Fibroblast of lung (primary cell): ENCODE measurements around the gene ZDHHC11. TPM values are rescaled to one million over a fixed set of nuclear protein-coding genes. Genes with fewer than 3 reads are reported as not detected.
"Not testable (repeated sequence)": the region's sequence is repeated elsewhere in the genome, so short reads cannot be mapped to it uniquely, and the experiment has no call there.

Experiments
- DNase-seq, 2 donors: peaks; one replicate each; pipeline versions ENCODE4 v3.0.0 to v3.0.0-alpha.2; 2010; ENCODE audit warnings: low read depth in 2 of 2
- H2AFZ ChIP-seq: 2 replicates; pipeline ENCODE4 v1.5.1; 2012; ENCODE audit warnings: low read length, control low read depth, inconsistent platforms
- H3K27ac ChIP-seq: 2 replicates; pipeline ENCODE4 v1.5.1; 2011; ENCODE audit warnings: low read length, control low read depth; ENCODE audit not compliant: insufficient read depth
- H3K27me3 ChIP-seq: 2 replicates; pipeline ENCODE4 v1.5.1; 2011; ENCODE audit warnings: mild to moderate bottlenecking, low read length; ENCODE audit not compliant: control insufficient read depth, insufficient read depth
- H3K36me3 ChIP-seq: 2 replicates; pipeline ENCODE4 v1.5.1; 2011; ENCODE audit warnings: low read length; ENCODE audit not compliant: control insufficient read depth, insufficient read depth
- H3K4me1 ChIP-seq: 2 replicates; pipeline ENCODE4 v1.5.1; 2011; ENCODE audit warnings: low read length; ENCODE audit not compliant: control insufficient read depth, insufficient read depth; ENCODE audit errors: extremely low read depth
- H3K4me2 ChIP-seq: 2 replicates; pipeline ENCODE4 v1.5.1; 2011; ENCODE audit warnings: low read length, control low read depth; ENCODE audit not compliant: insufficient read depth; ENCODE audit errors: extremely low read depth
- H3K4me3 ChIP-seq, 4 experiments: fragments of 200-600 bp in 1 of 4; sonication (generic) in 1 of 4; replicated peaks in 1 of 4; 2 replicates each; pipeline ENCODE4 v1.5.1; 2011 to 2016; ENCODE audit warnings: low read length in 4 of 4, low read depth in 3 of 4, mild to moderate bottlenecking in 3 of 4, control low read depth in 2 of 4, inconsistent platforms in 1 of 4, mixed read lengths in 1 of 4; ENCODE audit not compliant: insufficient read depth in 1 of 4; ENCODE audit errors: control extremely low read depth in 1 of 4
- H3K79me2 ChIP-seq: 2 replicates; pipeline ENCODE4 v1.5.1; 2012; ENCODE audit warnings: mild to moderate bottlenecking, low read length, inconsistent platforms; ENCODE audit not compliant: control insufficient read depth, insufficient read depth
- H3K9ac ChIP-seq: 2 replicates; pipeline ENCODE4 v1.5.1; 2011; ENCODE audit warnings: mild to moderate bottlenecking, low read length, control low read depth; ENCODE audit not compliant: insufficient read depth
- H3K9me3 ChIP-seq: 2 replicates; pipeline ENCODE4 v1.5.1; 2012; ENCODE audit warnings: low read depth, low read length; ENCODE audit not compliant: control insufficient read depth, insufficient read depth
- H4K20me1 ChIP-seq: 2 replicates; pipeline ENCODE4 v1.5.1; 2011; ENCODE audit warnings: low read length; ENCODE audit not compliant: control insufficient read depth, insufficient read depth; ENCODE audit errors: extremely low read depth
- EZH2 ChIP-seq: IDR thresholded peaks from 2 replicates; pipeline ENCODE4 v1.5.1; 2012; ENCODE audit warnings: low read length, control low read depth, mild to moderate bottlenecking; ENCODE audit errors: missing control alignments
- polyA plus RNA-seq, 2 donors: library from polyadenylated mRNA; depleted of rRNA in 1 of 2; stranded (reverse) in 1 of 2; unstranded in 1 of 2; fragments of >200 nt; gene quantifications; 2 replicates each; pipeline ENCODE4 v1.2.1, GENCODE V29; 2011 to 2012; ENCODE audit warnings: missing spikeins in 1 of 2
- total RNA-seq: library from RNA; depleted of rRNA; stranded (reverse); fragments of >200 nt; gene quantifications from 2 replicates; pipeline ENCODE4 v1.2.1, GENCODE V29; 2014
- TF ChIP-seq, protein P1 (sequence below), 2 donors: IDR thresholded peaks in 1 of 2; conservative IDR thresholded peaks in 1 of 2; 1 replicate in 1 of 2; 2 replicates in 1 of 2; pipeline ENCODE4 v1.5.1; 2011 to 2012; ENCODE audit warnings: low read length in 2 of 2, control low read depth in 1 of 2, inconsistent platforms in 1 of 2, low read depth in 1 of 2, mild to moderate bottlenecking in 1 of 2

Gene ZDHHC11
- total and polyA plus RNA-seq, 2 donors (not counting 1 experiment from before 2014, with no cell fraction given): 0.23 to 2.5 TPM

DNA sequence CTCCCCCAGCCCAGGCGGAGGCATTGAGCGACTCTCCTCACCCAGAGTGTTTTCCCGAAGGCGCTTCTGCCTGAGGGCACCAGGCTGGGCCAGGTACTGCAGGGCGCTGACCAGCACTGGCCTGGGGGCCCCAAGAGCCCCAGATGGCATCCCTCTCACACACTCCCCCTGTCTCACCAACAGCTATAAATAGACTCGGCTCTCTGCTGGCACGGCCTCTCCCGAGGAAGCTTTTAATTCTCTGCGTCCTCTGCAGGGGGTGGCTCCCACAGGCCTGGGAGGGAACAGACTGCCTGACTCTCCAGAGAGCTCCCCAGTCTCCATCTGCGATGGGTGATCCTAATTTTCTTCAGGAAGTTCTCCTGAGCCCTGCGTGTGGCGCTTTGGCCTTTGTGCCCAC, 68.4 kb downstream of the ZDHHC11 start:
- not testable (repeated sequence) for H2AFZ ChIP-seq, H3K9me3 ChIP-seq, DNase-seq, H3K79me2 ChIP-seq, H4K20me1 ChIP-seq, H3K4me2 ChIP-seq, H3K27me3 ChIP-seq, H3K27ac ChIP-seq, H3K4me3 ChIP-seq, H3K9ac ChIP-seq, H3K36me3 ChIP-seq, H3K4me1 ChIP-seq

DNA sequence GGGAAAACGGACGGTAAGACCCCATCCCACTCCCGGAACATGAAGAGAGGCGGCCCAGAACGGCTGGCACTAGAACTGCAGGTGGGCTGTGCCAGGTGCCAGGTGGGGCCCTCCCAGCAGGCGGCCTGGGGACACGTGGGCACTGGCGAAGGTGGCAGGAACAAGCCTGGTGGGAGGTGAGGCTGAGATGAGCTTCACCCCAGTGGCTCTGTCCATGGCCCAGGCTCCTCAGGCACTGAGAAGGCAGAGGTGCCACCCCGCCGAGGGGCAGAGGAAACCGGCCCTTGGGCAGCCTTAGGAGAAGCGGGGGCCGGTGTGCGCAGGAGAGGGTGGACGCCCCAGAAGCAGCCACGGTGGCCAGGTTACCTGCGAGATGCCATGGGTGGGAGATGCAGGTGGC, 70.2 kb downstream of the ZDHHC11 start:
- H3K27ac ChIP-seq, DNase-seq, H3K27me3 ChIP-seq, H3K36me3 ChIP-seq, H3K79me2 ChIP-seq, H3K9ac ChIP-seq, H2AFZ ChIP-seq, H3K4me1 ChIP-seq, H3K9me3 ChIP-seq, H3K4me2 ChIP-seq, H3K4me3 ChIP-seq, H4K20me1 ChIP-seq: not testable (repeated sequence)

DNA sequence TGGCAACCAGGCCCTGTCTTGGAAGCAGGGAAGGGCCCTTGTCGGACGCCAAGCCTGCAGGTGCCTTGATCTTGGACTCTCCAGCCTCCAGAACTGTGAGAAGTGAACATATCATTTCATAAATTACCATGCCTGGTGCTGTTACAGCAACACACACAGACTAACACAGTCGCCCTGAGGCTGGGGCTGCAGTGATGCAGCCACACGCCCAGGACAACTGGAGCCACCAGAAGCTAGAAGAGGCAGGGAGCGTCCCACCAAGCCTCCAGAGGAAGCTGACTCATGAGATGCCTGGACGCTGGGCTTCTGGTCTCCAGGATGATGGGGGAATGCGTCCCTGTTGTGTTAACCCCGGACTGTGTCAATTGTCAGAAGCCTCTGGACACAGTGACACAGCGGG, 71.8 kb downstream of the ZDHHC11 start:
- not testable (repeated sequence) for H3K9ac ChIP-seq, H3K27me3 ChIP-seq, H3K9me3 ChIP-seq, H3K4me1 ChIP-seq, H3K4me2 ChIP-seq, H3K79me2 ChIP-seq, H3K36me3 ChIP-seq, H3K27ac ChIP-seq, H2AFZ ChIP-seq, H3K4me3 ChIP-seq, DNase-seq, H4K20me1 ChIP-seq

DNA sequence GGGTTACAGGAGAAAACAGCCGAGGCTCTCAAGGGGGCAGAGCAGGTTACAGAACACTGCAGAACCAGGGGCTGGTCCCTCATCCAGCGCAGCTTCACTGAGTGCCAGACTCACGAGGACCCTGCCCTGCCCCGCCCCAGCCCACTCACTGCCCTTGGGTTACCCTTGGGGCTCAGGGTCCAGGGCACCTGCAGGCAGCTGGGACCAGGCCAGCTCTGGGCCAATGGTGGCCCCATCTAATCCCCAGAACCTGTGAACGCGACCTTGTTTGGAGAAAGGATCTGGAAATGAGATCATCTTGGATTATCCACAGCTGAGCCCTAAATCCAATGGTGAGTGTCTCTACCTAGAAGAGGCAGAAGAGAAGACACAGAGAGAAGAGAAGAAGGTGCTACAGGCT, 72.4 kb downstream of the ZDHHC11 start:
- DNase-seq, H3K79me2 ChIP-seq, H3K4me1 ChIP-seq, H3K4me2 ChIP-seq, H3K27ac ChIP-seq, H3K9me3 ChIP-seq, H3K4me3 ChIP-seq, H3K9ac ChIP-seq, H2AFZ ChIP-seq, H3K27me3 ChIP-seq, H4K20me1 ChIP-seq, H3K36me3 ChIP-seq: not testable (repeated sequence)

DNA sequence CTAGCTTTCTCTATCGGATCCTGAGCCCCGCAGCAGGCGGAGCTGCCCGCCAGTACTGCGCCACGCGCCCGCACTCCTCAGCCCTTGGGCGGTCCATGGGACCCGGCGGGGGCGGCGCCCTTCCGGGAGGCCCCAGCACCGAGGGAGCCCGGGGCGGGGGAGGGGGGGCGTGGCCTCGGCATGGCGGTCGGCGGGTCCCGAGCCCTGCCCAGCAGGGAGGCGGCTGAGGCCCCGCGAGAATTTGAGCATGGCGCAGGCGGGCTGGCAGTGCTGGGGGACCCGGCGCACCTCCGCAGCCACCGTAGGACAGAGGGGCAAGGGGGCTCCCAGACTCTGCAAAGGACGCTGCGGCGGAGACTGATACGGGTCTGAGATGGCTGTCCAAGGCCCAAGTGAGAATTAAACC, 73.0 kb downstream of the ZDHHC11 start:
- peaks cover 5% of the 10 kb centered on the region for H3K27me3 ChIP-seq
- H3K4me1 ChIP-seq: no peaks in the 10 kb centered on the region
- TF ChIP-seq, protein P1, sequence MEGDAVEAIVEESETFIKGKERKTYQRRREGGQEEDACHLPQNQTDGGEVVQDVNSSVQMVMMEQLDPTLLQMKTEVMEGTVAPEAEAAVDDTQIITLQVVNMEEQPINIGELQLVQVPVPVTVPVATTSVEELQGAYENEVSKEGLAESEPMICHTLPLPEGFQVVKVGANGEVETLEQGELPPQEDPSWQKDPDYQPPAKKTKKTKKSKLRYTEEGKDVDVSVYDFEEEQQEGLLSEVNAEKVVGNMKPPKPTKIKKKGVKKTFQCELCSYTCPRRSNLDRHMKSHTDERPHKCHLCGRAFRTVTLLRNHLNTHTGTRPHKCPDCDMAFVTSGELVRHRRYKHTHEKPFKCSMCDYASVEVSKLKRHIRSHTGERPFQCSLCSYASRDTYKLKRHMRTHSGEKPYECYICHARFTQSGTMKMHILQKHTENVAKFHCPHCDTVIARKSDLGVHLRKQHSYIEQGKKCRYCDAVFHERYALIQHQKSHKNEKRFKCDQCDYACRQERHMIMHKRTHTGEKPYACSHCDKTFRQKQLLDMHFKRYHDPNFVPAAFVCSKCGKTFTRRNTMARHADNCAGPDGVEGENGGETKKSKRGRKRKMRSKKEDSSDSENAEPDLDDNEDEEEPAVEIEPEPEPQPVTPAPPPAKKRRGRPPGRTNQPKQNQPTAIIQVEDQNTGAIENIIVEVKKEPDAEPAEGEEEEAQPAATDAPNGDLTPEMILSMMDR (conservative IDR thresholded peaks at IDR 0.05 in 1 of 2, IDR thresholded peaks at IDR 0.05 in 1 of 2; ENCODE audit: low read depth in 1 of 2, low read length in 2 of 2): no peak
- no peak for TF ChIP-seq EZH2
- H3K9ac ChIP-seq: no peak overlapping the region
- H3K4me3 ChIP-seq: no peak overlapping the region
- H2AFZ ChIP-seq: no peak overlapping the region
- H3K79me2 ChIP-seq: no peaks in the 10 kb centered on the region
- H4K20me1 ChIP-seq: no peaks in the 10 kb centered on the region
- H3K4me2 ChIP-seq: no peak overlapping the region
- no peaks in the 10 kb centered on the region for H3K9me3 ChIP-seq
- no peak overlapping the region for H3K27ac ChIP-seq
- H3K36me3 ChIP-seq: no peaks in the 10 kb centered on the region
- no peak for DNase-seq
